OCI-LY3 (cell line): Measurements from ENCODE around the gene ESRP2.

Experiments
- H2AFZ ChIP-seq: fragments of 200-600, 300-600 bp; shearing (Covaris generic); 2 replicates; pipeline ENCODE4 v1.6.0; 2014; ENCODE audit warnings: antibody characterized with exemption, low read depth, low read length
- H3K27ac ChIP-seq: fragments of 200-600, 300-600 bp; sonication (generic); 2 replicates; pipeline ENCODE4 v1.5.1; 2014; ENCODE audit warnings: mild to moderate bottlenecking, low read length, moderate library complexity, mixed read lengths
- H3K27me3 ChIP-seq: fragments of 200-600, 300-600 bp; sonication (generic); 2 replicates; pipeline ENCODE4 v1.6.1; 2014; ENCODE audit warnings: low read depth, low read length, mixed read lengths
- H3K36me3 ChIP-seq: fragments of 200-600, 300-600 bp; sonication (generic); replicated peaks from 2 replicates; pipeline ENCODE3; 2014; ENCODE audit warnings: low read depth, low read length, mixed read lengths
- H3K4me1 ChIP-seq: fragments of 300-600, 200-600 bp; sonication (generic); 2 replicates; pipeline ENCODE4 v1.6.1; 2014; ENCODE audit warnings: low read length, mixed read lengths
- H3K4me2 ChIP-seq: fragments of 200-600, 300-600 bp; sonication (generic); 2 replicates; pipeline ENCODE4 v1.6.1; 2014; ENCODE audit warnings: low read length, mixed read lengths
- H3K4me3 ChIP-seq: fragments of 300-600, 200-600 bp; sonication (generic); 2 replicates; pipeline ENCODE4 v1.5.1; 2014; ENCODE audit warnings: antibody characterized with exemption, mild to moderate bottlenecking, low read length, moderate library complexity
- H3K79me2 ChIP-seq: fragments of 300-600, 200-600 bp; shearing (Covaris generic); 2 replicates; pipeline ENCODE4 v1.6.1; 2014; ENCODE audit warnings: mild to moderate bottlenecking, low read length, mixed read lengths
- H3K9ac ChIP-seq: fragments of 300-600, 200-600 bp; shearing (Covaris generic); 2 replicates; pipeline ENCODE4 v1.6.0; 2014; ENCODE audit warnings: mild to moderate bottlenecking, low read length, moderate library complexity
- H3K9me3 ChIP-seq: fragments of 200-600, 300-600 bp; shearing (Covaris generic); 2 replicates; pipeline ENCODE4 v1.6.1; 2014; ENCODE audit warnings: low read length, mixed read lengths; ENCODE audit not compliant: insufficient read depth
- H4K20me1 ChIP-seq: fragments of 200-600, 300-600 bp; sonication (generic); 2 replicates; pipeline ENCODE4 v1.6.1; 2016; ENCODE audit warnings: low read length, mixed read lengths; ENCODE audit not compliant: insufficient read depth
- EZH2phosphoT487 ChIP-seq: fragments of 200-600 bp; shearing (Covaris generic); IDR thresholded peaks from 2 replicates; pipeline ENCODE4 v1.6.1; 2018; ENCODE audit warnings: antibody characterized with exemption, mixed run types, low read depth
- TF ChIP-seq, protein P1 (sequence below): fragments of 200-600, 300-600 bp; sonication (generic); IDR thresholded peaks from 2 replicates; pipeline ENCODE4 v1.5.1; 2014; ENCODE audit warnings: antibody characterized with exemption, low read length, low read depth

ESRP2 gene

DNA sequence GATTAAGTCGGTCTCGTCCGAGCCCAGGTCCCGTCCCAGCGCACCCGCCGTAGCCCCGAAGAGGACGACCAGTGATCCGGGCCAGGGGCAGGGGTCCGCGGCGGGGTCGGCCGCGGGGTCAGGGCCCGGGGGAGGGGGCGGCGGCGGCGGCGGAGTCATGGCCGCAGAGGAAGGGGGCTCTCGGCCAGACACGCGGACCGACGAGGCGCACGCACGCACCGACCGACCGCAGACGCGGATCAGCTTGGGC, at the start of gene ESRP2:
TSS of gene ESRP2 (minus strand) at position 241 of the 250 bp plus-strand sequence. CDS start at position 159, 82 bp downstream.
- Histone ChIP-seq H3K9ac (peak within 1 kb of the TSS; percentile 45; the same call in 1 of the 2 replicates), H4K20me1 (no peaks in the 10 kb centered on the region), H3K27ac (no peak within 1 kb of the TSS), H3K36me3 (no peaks in the 10 kb centered on the region), H3K9me3 (no peaks in the 10 kb centered on the region), H3K27me3 (no peaks in the 10 kb centered on the region), H2AFZ (peak within 1 kb of the TSS; percentile 59; the same call in 1 of the 2 replicates), H3K79me2 (no peaks in the 10 kb centered on the region), H3K4me1 (no peaks in the 10 kb centered on the region), H3K4me2 (peak within 1 kb of the TSS; percentile 65), H3K4me3 (peak within 1 kb of the TSS; percentile 78)
- TF ChIP-seq EZH2phosphoT487, result no peak
- TF ChIP-seq, protein P1, sequence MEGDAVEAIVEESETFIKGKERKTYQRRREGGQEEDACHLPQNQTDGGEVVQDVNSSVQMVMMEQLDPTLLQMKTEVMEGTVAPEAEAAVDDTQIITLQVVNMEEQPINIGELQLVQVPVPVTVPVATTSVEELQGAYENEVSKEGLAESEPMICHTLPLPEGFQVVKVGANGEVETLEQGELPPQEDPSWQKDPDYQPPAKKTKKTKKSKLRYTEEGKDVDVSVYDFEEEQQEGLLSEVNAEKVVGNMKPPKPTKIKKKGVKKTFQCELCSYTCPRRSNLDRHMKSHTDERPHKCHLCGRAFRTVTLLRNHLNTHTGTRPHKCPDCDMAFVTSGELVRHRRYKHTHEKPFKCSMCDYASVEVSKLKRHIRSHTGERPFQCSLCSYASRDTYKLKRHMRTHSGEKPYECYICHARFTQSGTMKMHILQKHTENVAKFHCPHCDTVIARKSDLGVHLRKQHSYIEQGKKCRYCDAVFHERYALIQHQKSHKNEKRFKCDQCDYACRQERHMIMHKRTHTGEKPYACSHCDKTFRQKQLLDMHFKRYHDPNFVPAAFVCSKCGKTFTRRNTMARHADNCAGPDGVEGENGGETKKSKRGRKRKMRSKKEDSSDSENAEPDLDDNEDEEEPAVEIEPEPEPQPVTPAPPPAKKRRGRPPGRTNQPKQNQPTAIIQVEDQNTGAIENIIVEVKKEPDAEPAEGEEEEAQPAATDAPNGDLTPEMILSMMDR, result no peak

DNA sequence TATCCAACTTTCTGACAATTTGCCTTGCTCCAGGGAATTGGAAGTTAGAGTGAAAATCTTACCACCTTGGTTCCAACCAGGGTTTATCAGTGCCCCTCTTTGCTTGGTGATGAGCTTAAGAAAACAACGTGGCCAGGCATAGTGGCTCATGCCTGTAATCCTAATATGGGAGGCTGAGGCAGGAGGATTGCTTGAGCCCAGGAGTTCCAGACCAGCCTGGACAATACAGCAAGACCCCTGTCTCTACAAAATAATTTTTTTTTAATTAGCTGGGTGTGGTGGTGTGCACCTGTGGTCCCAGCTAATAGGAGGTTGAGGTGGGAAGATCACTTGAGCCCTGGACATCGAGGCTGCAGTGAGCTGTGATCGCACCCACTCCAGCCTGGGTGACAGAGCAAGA, 49.8 kb upstream of the ESRP2 start:
- no peaks in the 10 kb centered on the region for H3K9me3 ChIP-seq
- H3K27ac ChIP-seq, result no peak overlapping the region
- H3K4me2 ChIP-seq, result peak overlapping the region; percentile 96
- no peaks in the 10 kb centered on the region for H3K27me3 ChIP-seq
- no peak for TF ChIP-seq EZH2phosphoT487
- TF ChIP-seq, protein P1, result no peak
- no peak overlapping the region for H3K9ac ChIP-seq
- no peak overlapping the region for H3K4me3 ChIP-seq
- H3K4me1 ChIP-seq, result peaks cover 55% of the 10 kb centered on the region
- H4K20me1 ChIP-seq, result peaks cover 18% of the 10 kb centered on the region
- H3K79me2 ChIP-seq, result peaks cover 25% of the 10 kb centered on the region
- no peak overlapping the region for H2AFZ ChIP-seq
- H3K36me3 ChIP-seq, result peaks cover 31% of the 10 kb centered on the region

DNA sequence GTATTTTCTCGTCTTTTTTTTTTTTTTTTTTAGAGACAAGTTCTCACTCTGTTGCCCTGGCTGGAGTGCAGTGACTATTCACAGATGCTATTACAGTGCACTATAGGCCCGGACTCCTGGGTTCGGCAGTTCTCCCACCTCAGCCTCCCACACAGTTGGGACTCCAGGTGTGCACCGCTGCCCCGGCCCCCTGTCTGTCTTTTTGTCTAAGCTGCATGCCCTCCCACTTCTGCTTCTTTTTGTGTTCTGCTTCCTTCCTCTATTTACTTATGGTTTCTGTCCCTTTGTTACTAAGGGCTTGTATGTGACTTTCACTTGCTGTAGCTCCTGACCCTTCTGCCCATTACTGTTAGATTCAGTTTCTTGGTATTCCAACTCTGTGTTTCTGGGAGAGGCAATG, 48.9 kb upstream of the ESRP2 start:
- H3K4me3 ChIP-seq, result peak overlapping the region; percentile 64; the same call in 1 of the 2 replicates
- H3K4me2 ChIP-seq, result peak overlapping the region; percentile 96
- peaks cover 50% of the 10 kb centered on the region for H3K4me1 ChIP-seq
- H2AFZ ChIP-seq, result no peak overlapping the region
- TF ChIP-seq, protein P1, result no peak
- TF ChIP-seq EZH2phosphoT487, result no peak
- H3K27me3 ChIP-seq, result no peaks in the 10 kb centered on the region
- H3K9ac ChIP-seq, result no peak overlapping the region
- no peaks in the 10 kb centered on the region for H3K9me3 ChIP-seq
- H4K20me1 ChIP-seq, result peaks cover 18% of the 10 kb centered on the region
- peak overlapping the region; percentile 16; the same call in 1 of the 2 replicates for H3K27ac ChIP-seq
- H3K36me3 ChIP-seq, result peaks cover 30% of the 10 kb centered on the region
- peaks cover 25% of the 10 kb centered on the region for H3K79me2 ChIP-seq

DNA sequence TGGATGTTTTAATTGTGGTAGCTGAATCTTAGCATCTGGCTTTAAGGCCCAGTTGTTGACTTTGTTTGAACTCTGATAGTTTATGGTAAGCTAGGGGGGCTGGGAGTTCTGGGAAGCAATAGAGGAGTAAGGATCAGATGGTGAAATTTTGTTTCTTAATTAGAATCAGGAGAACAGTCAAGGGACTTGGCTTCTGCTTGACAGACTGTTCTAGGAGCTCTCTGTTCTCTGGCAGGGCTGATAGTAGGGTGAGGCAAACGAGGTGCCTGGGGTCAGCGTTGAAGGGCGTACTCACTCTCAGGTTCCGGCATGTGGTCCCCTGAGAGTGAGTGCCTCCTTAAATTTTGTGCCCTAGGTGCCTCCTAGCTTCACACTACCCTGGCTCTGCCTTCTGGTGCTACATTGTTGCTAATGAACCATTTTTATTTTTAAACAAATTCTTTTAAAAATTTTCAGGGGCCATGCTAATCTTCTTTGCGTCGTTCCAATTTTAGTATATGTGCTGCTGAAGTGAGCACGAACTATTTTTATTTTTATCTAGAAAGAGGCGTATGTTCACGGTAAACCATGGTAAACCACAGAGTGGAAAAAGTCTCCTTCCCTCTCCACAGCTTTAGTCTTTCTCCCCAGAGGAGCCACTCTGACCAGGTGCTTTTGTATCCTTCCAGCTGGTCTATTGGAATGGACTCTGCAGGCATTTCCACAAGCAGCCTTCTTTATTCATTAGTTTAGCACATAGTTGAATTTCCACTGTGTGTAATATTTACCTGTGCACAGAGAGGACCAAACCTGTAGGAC, 48.1 kb upstream of the ESRP2 start:
- Histone ChIP-seq H3K27ac (peak overlapping the region; percentile 71), H3K79me2 (peaks cover 25% of the 10 kb centered on the region)

More for the DNA sequence above, 48.1 kb upstream of the ESRP2 start:
- peak overlapping the region; percentile 47; the same call in 1 of the 2 replicates for H3K9ac ChIP-seq
- no peaks in the 10 kb centered on the region for H3K9me3 ChIP-seq
- peaks cover 18% of the 10 kb centered on the region for H4K20me1 ChIP-seq
- H2AFZ ChIP-seq, result no peak overlapping the region
- TF ChIP-seq, protein P1, result no peak
- TF ChIP-seq EZH2phosphoT487, result no peak
- peak overlapping the region; percentile 64 for H3K4me3 ChIP-seq
- peaks cover 33% of the 10 kb centered on the region for H3K36me3 ChIP-seq
- peak overlapping the region; percentile 96 for H3K4me2 ChIP-seq
- peaks cover 41% of the 10 kb centered on the region for H3K4me1 ChIP-seq
- H3K27me3 ChIP-seq, result no peaks in the 10 kb centered on the region
